NCI-H1436 (cell line): ENCODE data around the gene VPS51.
"Not testable (repeated sequence)": the region's sequence is repeated elsewhere in the genome, so short reads cannot be mapped to it uniquely, and the experiment has no call there.

Source experiments
- DNase-seq: peaks from one replicate; lab custom pipeline; 2025; lab: John Stamatoyannopoulos, UW

VPS51 gene

DNA sequence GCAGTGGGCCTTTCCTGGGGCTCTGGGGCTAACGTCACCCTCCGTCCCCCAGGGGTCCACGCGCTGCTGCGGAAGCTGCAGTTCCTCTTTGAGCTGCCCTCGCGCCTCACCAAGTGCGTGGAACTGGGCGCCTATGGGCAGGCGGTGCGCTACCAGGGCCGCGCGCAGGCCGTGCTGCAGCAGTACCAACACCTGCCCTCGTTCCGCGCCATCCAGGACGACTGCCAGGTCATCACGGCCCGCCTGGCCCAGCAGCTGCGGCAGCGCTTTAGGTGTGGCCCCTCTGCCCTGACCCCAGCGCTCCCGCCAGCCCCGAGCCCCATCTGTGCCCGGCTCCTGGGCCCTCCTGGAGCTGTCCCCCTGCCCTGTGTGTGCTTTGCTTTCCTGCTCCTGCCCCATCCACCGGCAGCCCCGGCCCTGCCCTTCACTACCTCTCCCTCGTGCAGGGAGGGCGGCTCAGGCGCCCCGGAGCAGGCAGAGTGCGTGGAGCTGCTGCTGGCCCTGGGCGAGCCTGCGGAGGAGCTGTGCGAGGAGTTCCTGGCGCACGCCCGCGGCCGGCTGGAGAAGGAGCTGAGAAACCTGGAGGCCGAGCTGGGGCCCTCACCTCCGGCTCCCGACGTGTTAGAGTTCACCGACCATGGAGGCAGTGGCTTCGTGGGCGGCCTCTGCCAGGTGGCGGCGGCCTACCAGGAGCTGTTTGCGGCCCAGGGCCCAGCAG is 11.9 kb downstream of the VPS51 start:
- DNase-seq = no peak

- DNase-seq = no peak
Measured at GRCh38 chr11:65108469-65109123, 12.6 kb downstream of the VPS51 start.

DNA sequence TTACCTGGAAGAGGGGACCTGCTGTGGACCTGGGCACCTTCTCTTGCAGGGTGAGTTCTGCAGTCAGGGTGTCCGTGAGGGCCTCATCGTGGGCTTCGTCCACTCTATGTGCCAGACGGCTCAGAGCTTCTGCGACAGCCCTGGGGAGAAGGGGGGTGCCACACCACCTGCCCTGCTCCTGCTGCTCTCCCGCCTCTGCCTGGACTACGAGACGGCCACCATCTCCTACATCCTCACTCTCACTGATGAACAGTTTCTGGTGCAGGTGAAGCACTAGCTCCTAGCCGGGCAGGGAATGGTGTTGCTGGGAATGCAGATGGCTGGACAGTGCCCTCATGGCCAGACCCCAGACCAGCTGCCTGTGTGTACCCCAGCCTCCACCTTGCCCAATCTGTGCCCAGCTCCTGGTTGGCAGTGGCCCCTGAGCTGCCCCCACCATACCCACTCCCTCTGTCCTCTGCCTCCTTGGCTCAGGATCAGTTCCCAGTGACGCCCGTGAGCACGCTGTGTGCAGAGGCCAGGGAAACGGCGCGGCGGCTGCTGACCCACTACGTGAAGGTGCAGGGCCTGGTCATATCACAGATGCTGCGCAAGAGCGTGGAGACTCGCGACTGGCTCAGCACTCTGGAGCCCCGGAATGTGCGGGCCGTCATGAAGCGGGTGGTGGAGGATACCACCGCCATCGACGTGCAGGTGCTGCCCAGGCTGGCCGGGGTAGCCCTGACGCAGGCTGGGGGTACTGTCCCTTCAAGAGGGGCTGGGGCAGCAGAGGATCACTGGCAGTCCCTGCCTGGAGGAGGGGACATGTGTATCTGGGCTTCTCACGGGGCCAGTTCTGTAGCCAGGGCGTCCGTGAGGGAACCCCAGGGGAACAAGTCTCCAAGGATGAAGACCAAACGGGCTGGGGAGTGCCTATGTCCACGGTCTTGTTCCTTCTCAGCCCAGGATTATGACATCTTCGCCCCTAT is 13.5 kb downstream of the VPS51 start:
- no peak for DNase-seq

DNA sequence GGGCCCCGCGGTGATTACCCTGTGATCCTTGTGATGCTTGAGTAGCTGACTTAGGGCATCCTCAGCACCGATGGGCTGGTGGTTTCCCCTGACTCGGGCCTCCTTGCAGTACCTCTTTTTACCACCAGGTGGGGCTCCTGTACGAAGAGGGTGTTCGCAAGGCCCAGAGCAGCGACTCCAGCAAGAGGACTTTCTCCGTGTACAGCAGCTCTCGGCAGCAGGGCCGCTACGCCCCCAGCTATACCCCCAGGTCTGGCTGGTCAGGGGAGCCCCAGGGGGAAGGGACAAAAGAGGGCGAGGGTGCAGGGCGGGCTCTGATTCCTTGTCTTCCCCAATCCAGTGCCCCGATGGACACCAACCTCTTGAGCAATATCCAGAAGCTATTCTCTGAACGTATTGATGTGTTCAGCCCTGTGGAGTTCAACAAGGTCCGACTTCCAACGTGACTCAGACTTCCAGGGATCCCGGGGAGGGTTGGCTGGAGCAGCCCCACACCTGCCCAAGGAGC is 14.4 kb downstream of the VPS51 start:
- peak; percentile 79 for DNase-seq

DNA sequence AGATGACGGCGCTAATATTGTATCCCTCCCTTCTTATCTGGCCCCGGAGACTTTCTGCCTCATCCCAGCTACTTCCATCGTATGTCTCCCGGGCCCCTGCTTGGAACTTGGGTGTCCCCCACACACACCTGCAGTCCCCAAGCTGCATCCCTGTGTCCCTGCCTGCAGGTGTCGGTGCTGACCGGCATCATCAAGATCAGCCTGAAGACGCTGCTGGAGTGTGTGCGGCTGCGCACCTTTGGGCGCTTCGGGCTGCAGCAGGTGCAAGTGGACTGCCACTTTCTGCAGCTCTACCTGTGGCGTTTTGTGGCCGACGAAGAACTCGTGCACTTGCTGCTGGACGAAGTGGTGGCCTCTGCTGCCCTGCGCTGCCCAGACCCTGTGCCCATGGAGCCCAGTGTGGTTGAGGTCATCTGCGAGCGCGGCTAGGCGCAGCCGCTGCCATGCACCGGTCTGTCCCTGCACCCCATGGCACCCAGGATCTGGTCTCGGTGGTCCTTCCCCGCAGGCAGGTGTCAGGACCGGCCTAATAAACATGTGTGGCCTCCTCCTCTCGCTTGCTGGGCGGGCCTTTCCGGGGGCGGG is 15.2 kb downstream of the VPS51 start:
- DNase-seq = no peak

DNA sequence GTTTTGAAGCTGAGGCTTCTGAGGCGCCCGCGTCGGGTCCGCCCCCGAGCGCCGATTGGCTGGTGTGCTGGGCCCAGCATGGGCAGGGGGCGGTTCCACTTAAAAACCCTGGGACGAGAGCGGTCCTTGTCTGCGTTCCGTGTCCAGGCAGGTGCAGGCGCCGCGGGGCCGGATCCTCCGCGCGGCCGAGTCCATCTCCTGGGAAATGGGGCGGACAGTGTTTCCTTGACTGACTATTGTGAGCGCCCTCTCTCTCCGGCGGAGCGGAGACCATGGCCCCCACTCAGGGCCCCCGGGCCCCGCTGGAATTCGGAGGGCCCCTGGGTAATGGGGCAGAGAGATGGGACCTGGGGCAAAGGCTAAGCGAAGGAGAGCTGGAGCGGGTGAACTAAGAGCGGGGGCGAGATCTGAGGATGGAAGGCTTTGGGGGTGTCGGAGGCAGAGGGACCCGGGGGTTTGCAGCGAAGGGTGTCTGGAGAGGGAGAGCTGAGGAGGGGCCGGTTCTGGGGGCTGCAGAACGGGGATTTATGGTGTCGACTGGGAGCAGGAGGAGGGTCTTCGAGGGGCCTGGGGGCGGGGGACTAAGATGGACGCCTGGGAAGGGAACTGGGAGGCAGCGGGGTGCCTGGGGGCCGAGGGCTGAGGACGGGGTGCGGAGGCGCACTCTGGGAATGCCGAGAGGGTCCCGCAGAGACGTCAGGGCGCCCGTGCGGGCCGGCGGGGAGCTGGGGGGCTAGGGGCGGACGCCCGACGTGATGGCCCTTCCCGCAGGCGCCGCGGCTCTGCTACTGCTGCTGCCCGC is 15.9 kb downstream of the VPS51 start, which contains the start of gene TM7SF2:
TM7SF2 (plus strand) TSS at position 129 of the 802 bp plus-strand sequence; CDS start at position 273, 144 bp downstream.
- peak; percentile 97 for DNase-seq

DNA sequence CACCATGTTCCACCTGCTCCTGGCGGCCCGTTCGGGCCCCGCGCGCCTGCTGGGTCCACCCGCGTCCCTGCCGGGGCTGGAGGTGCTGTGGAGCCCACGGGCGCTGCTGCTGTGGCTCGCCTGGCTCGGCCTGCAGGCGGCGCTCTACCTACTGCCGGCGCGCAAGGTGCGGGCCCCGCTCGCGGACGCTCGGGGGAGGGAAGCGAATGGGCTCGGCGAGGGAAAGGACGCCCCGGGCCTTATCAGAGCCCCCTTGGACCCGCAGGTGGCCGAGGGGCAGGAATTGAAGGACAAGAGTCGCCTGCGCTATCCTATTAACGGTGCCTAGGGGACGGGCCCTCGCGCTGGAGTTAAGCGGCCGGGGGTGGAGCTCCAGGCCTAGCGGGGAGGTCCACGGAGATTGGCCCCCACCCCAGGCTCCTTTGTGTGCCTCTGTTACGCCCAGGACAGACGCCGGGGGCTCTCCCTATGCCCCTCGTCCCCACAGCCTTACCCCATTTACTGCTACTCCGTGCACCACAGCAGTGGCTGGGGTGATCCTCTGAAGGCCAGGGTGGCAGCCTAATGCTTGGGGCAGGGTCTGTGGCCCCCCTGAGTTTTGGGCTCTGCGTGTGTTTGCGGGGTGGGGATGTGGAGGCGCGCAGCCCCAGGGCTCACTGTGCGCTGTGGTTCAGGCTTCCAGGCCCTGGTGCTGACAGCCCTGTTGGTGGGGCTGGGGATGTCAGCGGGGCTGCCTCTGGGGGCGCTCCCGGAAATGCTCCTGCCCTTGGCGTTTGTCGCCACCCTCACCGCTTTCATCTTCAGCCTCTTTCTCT is 16.7 kb downstream of the VPS51 start:
- peak; percentile 41 for DNase-seq

- no peak for DNase-seq
Measured at GRCh38 chr11:65113361-65113756, 17.3 kb downstream of the VPS51 start.

DNA sequence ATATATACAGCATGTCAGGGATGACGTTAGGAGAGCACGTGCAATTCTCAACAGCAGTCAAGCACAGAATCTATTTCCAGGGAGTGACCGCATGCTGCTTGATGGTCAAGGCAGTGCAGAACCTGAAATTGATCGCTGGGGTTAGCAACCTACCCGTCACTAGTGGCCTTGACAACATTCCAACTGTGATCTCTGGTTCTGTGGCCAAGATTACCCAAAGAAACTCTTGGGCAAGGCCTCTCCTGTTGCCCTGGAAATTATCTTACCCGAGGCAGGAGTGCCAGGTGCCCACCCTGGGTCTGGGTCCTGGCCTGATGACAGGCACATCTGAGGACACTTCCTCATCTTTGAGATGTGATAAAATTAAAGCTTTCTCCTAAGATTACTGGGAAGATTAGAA is 17.8 kb downstream of the VPS51 start:
- no peak for DNase-seq

DNA sequence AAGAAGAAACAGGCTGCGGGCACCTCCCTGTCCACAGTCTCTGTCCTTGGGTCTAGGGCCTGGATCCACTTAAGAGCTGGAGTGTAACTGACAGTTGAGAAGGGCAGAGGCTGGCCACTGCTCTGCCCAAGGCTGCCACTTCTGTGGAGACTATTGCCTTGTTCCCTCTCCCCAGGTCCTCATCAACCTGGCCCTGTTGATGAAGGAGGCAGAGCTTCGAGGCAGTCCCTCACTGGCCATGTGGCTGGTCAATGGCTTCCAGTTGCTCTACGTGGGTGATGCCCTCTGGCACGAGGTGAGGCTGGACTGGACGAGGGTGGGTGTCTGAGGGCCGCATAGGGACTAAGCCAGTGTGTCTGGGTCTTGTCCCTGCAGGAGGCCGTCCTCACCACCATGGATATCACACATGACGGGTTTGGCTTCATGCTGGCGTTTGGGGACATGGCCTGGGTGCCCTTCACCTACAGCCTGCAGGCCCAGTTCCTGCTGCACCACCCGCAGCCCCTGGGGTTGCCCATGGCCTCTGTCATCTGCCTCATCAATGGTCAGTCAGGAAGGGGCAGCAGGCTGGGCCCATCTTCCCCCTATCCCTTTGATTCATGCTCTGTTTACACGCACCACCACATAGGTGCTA is 18.6 kb downstream of the VPS51 start:
- DNase-seq = no peak

DNA sequence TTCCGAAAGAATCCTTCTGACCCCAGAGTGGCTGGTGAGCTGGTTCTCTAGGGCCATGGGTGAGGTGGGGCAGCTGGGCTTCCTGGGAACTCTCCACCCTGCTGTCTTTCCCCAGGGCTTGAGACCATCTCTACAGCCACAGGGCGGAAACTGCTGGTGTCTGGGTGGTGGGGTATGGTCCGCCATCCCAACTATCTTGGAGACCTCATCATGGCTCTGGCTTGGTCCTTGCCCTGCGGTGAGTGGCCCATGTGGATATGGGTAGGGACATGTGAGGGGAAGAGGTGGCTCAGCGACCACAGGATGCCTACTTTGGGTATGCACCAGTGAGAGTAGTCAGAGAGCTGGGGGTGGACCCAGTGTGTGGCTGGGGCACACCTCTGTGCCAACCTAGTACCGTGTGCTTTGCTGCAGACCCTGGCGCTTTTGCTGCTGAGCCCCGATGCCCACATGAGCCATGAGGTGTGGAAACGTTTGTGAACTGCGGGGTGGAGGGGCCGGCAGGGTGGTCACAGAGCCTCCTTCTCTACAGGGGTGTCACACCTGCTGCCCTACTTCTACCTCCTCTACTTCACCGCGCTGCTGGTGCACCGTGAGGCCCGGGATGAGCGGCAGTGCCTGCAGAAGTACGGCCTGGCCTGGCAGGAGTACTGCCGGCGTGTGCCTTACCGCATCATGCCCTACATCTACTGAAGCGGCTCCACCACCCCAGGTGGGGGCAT is 19.5 kb downstream of the VPS51 start:
- no peak for DNase-seq

DNA sequence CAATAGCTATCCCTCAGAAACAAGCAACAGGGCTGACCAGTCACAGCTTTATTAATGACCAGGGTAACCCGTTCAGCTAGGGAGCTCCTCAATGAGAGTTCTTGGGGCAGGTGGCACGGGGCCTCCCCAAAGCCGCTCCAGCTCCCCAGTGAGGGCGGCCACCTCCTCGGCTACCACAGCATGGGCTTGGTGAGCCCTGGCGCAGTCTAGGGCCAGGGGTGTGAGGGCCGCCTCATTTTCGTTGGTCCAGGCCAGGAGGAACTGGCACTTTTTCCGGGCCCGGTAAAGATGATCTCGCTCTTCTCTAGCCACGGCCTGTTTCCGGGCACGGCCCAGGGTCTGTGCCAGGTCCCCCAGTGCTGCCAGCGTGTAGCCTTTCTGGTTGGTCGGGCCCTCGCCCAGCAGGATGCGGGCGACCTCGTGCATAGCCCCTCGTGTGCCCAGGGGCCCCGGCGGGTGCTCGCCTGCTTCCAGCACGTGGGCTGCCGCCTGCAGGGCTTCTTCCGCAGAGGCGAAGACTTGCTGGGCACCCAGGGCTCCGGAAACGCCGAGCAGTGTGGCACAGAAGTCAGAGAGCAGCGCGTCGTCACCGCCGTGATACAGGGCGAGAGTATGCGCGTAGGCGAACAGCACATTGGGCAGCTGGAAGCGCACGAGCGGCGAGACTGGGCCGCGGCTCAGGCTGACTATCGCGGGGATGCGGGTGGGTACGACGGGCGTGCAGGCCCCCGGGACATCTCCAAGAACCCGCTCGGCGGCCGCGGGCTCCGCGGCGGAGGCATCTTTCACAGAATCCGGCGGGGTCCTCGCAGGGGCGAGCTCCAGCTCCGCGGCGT is 20.6 kb downstream of the VPS51 start:
- DNase-seq = no peak

DNA sequence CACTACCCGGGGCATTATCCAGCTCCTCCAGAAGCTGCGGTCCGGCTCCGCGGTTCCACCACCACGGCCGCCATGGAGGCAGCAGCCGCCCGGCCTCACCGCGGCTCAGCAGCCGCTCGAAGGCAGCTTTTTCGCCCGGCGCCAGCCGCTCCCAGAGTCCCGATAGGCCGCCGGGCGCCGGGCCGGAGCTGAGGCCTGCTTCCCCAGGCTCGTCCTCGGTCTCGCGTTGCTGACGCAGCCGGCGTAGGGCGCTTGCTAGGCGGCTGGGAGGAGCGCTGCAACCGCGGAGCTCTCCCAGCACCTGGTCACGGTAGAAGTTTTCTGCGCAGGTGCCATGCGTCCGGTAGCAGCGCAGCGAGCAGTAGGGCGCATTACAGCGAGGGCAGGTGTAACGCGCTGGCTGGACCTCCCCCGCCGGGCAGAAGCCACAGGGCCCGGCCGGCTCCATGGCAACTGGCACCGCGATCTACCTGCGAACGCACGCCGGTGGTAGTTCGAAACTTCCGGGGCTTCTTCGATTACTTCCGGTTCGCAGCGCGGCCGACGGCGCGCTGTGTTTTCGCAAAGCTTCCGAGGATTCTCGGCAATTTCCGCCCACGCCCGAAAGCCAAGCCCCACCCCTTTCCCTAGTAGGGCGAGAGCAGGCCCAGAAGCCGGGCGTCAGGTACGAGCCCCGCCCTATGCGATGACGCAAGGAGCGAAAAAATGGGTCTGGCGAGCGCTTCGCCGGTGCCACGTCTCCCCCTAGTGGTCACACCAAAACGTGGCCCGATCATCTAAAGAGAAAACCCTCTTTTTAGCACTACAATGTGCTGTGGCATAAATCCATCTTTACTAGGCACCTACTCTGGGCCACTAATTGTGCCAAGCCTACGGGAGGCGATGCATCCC is 21.4 kb downstream of the VPS51 start, which contains the start of gene ZNHIT2:
ZNHIT2 (minus strand) TSS at position 496 of the 891 bp plus-strand sequence; CDS start at position 448, 48 bp downstream.
- DNase-seq = peak; percentile 99

- DNase-seq = no peak
Measured at GRCh38 chr11:65118097-65118837, 22.3 kb downstream of the VPS51 start.

GRCh38 chr11:65118891-65119669 is 23.1 kb downstream of the VPS51 start:
- not testable (repeated sequence) for DNase-seq
